GM19099 (cell line): ENCODE data around the gene EPHA4.

Source experiments
- POLR2A ChIP-seq: IDR thresholded peaks from 3 replicates; pipeline ENCODE4 v1.6.1; 2011; ENCODE audit warnings: low read depth; ENCODE audit not compliant: insufficient read length; ENCODE audit errors: extremely low read depth

Gene EPHA4

DNA sequence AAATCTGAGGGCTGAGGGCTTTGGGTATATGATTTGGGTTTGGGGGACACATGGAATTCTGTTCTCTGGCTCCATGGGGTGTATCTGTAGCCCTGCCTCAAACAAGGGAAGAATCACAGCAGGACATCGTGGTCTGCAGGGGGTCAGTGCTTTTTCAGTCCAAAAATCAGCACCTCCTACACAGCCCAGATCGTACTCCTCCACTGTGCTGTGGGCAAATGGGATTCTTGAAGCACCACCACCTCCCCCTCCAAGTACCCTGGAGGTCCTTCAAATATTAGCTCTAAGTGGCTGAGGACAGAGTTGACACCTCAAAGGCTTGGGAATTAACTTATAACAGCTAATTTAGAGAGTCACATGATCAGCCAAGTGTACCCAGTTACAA, 41.5 kb downstream of the EPHA4 start:
- no peak for TF ChIP-seq POLR2A

DNA sequence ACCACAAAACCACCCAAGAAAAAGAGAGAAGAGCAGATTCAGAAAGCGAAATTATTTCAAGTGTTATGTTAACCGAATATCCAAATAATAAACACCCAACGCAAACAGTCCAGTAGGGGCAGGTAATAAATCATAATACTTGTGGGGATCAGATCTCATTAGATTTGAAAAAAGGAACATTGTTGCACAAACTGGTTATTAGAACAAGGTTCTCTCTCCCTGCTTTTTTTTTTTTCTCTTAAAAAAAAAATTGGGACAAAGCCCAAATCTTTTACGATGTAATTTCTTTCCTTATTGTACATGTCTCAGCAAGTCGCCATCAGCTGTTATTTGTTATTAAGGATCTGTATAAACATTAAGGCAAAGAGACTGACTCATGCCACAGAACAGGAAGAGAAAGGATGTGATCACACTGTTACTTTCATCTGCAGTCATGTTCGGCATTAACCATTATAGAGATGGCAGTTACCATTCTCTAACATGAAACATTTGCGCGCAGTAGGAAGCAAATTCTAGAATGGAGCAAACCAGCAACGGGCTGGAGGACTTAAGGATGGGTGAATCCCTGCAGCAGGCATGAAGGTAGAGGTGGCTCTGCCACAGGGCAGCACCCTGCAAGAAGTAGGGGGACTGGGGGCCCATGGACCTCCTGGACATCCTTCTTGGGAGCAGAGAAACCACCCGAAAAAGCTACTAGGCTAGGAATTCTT, 42.0 kb downstream of the EPHA4 start:
- no peak for TF ChIP-seq POLR2A

DNA sequence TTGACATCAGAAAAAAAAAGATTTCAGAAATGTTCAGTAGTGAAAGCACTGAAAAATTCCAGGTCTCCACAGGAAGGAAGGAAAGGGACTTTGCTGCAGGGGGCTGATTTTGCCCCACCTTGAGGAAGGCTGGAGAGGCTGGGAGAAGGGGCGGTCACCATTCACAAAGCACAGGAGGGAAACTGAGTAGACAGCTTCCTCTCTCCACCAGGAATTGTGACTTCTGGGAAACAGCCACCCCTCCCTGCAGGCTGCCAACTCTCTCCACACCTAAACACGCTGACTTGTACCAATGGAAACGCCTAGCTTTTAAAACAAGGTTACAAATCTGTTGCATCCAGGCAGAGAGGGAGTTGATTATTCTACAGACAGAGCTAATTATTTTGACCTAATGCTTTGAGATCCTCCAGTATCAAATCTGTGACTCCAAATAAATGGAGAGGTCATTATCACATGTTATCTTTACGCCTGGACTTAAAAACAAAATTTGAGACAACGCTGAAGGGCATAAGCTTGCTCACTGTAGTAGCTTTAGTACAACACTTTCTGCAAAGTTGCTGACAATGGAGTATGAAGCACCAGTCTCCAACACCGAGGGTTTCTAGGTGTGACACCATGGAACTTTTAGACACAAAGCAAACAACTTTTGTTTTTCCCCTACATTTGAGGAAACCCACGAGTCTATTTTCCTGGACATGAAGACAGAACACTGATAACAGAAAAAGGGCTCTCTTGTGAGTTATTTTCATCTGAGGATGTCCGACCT, 42.7 kb downstream of the EPHA4 start:
- TF ChIP-seq POLR2A = no peak

DNA sequence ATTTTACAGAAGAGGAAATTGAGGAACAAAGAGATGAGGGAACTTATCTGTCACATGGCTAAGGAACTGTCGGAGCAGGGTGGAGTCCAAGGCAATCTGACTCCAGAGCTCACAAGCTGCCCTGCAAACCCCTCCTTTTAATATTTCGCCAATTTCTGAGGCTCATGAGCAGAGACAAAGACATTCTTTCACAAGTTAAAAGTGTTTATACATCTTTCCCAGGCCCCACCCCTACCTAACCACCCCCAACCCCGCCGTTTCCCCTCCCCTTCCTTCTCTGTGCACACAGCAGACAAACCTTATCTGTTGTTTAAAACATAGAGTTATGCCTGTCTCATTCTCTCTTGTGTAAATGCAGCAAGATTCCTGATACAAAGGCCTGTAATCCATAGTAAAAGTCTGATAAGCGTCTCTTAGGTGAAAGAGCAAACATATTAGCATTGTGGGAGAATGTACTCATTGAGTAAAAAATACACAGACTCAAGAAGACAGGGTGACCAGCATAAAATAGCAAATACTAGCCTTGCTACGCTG, 44.3 kb downstream of the EPHA4 start:
- no peak for TF ChIP-seq POLR2A

DNA sequence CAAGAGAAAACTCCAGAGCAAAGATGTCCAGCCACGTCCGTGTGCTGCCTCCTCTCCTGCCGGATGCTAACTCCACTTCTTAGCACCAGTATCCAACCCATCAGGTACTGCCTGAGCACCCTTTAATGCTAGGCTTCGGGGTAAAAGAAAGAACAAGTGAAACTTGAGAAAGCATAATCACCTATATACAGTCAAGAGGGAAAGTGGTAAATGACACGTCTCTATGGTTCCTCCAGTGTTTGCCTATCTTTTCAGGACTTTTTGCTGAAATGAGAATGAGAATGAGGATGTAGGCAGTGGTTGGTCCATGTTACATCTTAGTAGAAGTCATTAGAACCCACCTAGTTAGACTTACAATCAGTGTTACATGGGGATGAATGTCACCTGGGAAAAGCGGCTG, 47.9 kb downstream of the EPHA4 start:
- TF ChIP-seq POLR2A = no peak

- TF ChIP-seq POLR2A = no peak
Observed at GRCh38 chr2:221521233-221521845, 50.8 kb downstream of the EPHA4 start.

GRCh38 chr2:221518935-221519625, 53.0 kb downstream of the EPHA4 start:
- TF ChIP-seq POLR2A = no peak

- no peak for TF ChIP-seq POLR2A
Observed at GRCh38 chr2:221518201-221518934, 53.7 kb downstream of the EPHA4 start.

DNA sequence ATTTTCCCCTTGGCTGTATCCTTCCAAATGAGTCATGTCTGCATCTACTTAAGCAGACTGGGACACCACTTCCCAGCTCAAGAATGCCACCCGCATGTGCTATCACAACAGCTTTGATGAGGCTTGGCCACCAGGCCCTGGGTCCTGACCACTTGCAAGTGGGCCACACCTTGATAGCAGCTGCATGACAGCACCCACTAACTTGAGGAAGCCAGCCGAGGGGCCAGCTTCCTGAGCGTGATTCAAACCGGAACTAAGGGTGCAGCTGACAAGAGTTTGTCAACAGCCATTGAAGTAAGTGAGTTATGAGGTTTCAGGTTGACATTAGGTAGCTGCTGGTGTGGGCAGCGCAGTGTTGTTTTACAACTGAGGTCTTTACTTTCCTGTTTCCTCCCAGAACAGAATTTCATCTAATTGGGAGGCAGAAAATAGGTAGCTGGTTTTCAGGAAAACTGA, 54.4 kb downstream of the EPHA4 start:
- no peak for TF ChIP-seq POLR2A

GRCh38 chr2:221517146-221517695, 54.9 kb downstream of the EPHA4 start:
- no peak for TF ChIP-seq POLR2A

DNA sequence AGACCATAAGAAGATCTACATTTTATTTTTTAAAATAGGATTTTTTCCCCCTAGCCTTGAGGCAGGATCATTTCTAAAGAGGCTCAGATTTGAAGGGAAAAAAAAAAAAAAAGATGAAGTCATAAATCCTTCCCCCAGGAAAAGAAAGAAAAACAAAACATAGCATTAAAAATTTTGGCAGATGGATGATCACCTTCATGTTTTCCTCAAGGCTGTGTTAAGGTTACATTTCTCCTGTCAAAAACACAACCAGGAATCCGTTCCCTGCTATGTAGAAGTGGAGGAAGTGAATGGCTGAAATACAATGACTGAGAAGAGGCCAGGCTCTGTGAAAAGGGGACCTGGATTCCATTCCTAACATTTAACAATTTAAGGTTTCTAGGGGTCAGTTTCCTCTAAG, 56.2 kb downstream of the EPHA4 start:
- TF ChIP-seq POLR2A = no peak

- TF ChIP-seq POLR2A = no peak
Observed at GRCh38 chr2:221514305-221515040, 57.6 kb downstream of the EPHA4 start.

DNA sequence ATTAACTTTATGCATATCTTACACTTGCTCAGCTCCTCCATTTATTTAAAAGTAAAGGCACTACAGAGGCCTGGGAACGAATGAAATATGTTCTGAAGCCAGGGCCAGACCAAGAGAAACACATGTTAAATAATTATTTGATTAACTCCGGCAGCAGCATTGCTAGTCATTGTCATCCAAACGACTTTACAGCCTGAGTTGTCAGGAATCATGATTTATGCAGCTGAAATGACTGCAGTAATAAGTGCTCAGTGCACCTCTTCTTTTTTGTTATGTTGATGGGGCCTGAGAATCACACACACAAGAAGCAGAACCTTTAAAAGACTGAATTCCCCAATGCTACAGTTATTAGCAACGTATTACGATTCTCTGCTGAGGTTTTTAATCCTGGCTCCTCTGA, 58.9 kb downstream of the EPHA4 start:
- TF ChIP-seq POLR2A = no peak
